Measurements from ENCODE around the gene SLAIN1.

The SLAIN1 gene

GRCh38 chr13:77749344-77749880 is 51.9 kb downstream of the SLAIN1 start:
- Histone ChIP-seq H3K27ac (ENCODE audit: insufficient read depth, low read length, poor library complexity, severe bottlenecking) (no peak overlapping the region), H3K27me3 (replicated peaks; ENCODE audit: control insufficient read depth, insufficient read depth, low read length, poor library complexity, severe bottlenecking) (no peaks in the 10 kb centered on the region), H3K4me3 (ENCODE audit: insufficient read depth, low read depth, low read length, poor library complexity, severe bottlenecking) (no peak overlapping the region), H3K4me1 (ENCODE audit: control insufficient read depth, insufficient read depth, low read length, poor library complexity, severe bottlenecking) (no peaks in the 10 kb centered on the region), H3K9me3 (ENCODE audit: control insufficient read depth, low read length) (no peaks in the 10 kb centered on the region), H3K36me3 (ENCODE audit: control insufficient read depth, insufficient read depth, low read length) (peaks cover 12% of the 10 kb centered on the region)
- no peak for DNase-seq

- peak in 1 of 3 donors; percentile 11 for DNase-seq
- Histone ChIP-seq H3K9me3 (ENCODE audit: control insufficient read depth, low read length) (no peaks in the 10 kb centered on the region), H3K27me3 (replicated peaks; ENCODE audit: control insufficient read depth, insufficient read depth, low read length, poor library complexity, severe bottlenecking) (no peaks in the 10 kb centered on the region), H3K4me1 (ENCODE audit: control insufficient read depth, insufficient read depth, low read length, poor library complexity, severe bottlenecking) (no peaks in the 10 kb centered on the region), H3K27ac (ENCODE audit: insufficient read depth, low read length, poor library complexity, severe bottlenecking) (no peak overlapping the region), H3K4me3 (ENCODE audit: insufficient read depth, low read depth, low read length, poor library complexity, severe bottlenecking) (no peak overlapping the region), H3K36me3 (ENCODE audit: control insufficient read depth, insufficient read depth, low read length) (peaks cover 7% of the 10 kb centered on the region)
These were observed 54.3 kb downstream of the SLAIN1 start for GRCh38 chr13:77751513-77752456.

GRCh38 chr13:77752512-77753069 is 55.1 kb downstream of the SLAIN1 start:
- Histone ChIP-seq H3K27me3 (replicated peaks; ENCODE audit: control insufficient read depth, insufficient read depth, low read length, poor library complexity, severe bottlenecking) (no peaks in the 10 kb centered on the region), H3K27ac (ENCODE audit: insufficient read depth, low read length, poor library complexity, severe bottlenecking) (no peak overlapping the region), H3K4me1 (ENCODE audit: control insufficient read depth, insufficient read depth, low read length, poor library complexity, severe bottlenecking) (no peaks in the 10 kb centered on the region), H3K36me3 (ENCODE audit: control insufficient read depth, insufficient read depth, low read length) (peaks cover 7% of the 10 kb centered on the region), H3K4me3 (ENCODE audit: insufficient read depth, low read depth, low read length, poor library complexity, severe bottlenecking) (no peak overlapping the region), H3K9me3 (ENCODE audit: control insufficient read depth, low read length) (no peaks in the 10 kb centered on the region)
- DNase-seq: no peak

- no peaks in the 10 kb centered on the region for H3K4me1 ChIP-seq (ENCODE audit: control insufficient read depth, insufficient read depth, low read length, poor library complexity, severe bottlenecking)
- DNase-seq: no peak
- H3K36me3 ChIP-seq (ENCODE audit: control insufficient read depth, insufficient read depth, low read length): peaks cover 24% of the 10 kb centered on the region
- H3K27ac ChIP-seq (ENCODE audit: insufficient read depth, low read length, poor library complexity, severe bottlenecking): no peak overlapping the region
- H3K4me3 ChIP-seq (ENCODE audit: insufficient read depth, low read depth, low read length, poor library complexity, severe bottlenecking): no peak overlapping the region
- H3K9me3 ChIP-seq (ENCODE audit: control insufficient read depth, low read length): no peaks in the 10 kb centered on the region
- no peaks in the 10 kb centered on the region for H3K27me3 ChIP-seq (replicated peaks; ENCODE audit: control insufficient read depth, insufficient read depth, low read length, poor library complexity, severe bottlenecking)
These were observed 63.4 kb downstream of the SLAIN1 start for GRCh38 chr13:77760893-77761292.

GRCh38 chr13:77767413-77767812 is 69.9 kb downstream of the SLAIN1 start:
- H3K36me3 ChIP-seq (ENCODE audit: control insufficient read depth, insufficient read depth, low read length): peaks cover 10% of the 10 kb centered on the region
- H3K27me3 ChIP-seq (replicated peaks; ENCODE audit: control insufficient read depth, insufficient read depth, low read length, poor library complexity, severe bottlenecking): no peaks in the 10 kb centered on the region
- H3K4me1 ChIP-seq (ENCODE audit: control insufficient read depth, insufficient read depth, low read length, poor library complexity, severe bottlenecking): no peaks in the 10 kb centered on the region
- H3K27ac ChIP-seq (ENCODE audit: insufficient read depth, low read length, poor library complexity, severe bottlenecking): no peak overlapping the region
- H3K9me3 ChIP-seq (ENCODE audit: control insufficient read depth, low read length): no peaks in the 10 kb centered on the region
- DNase-seq: no peak
- H3K4me3 ChIP-seq (ENCODE audit: insufficient read depth, low read depth, low read length, poor library complexity, severe bottlenecking): no peak overlapping the region

GRCh38 chr13:77774181-77774580 is 76.7 kb downstream of the SLAIN1 start:
- Histone ChIP-seq H3K27ac (ENCODE audit: insufficient read depth, low read length, poor library complexity, severe bottlenecking) (no peak overlapping the region), H3K4me1 (ENCODE audit: control insufficient read depth, insufficient read depth, low read length, poor library complexity, severe bottlenecking) (no peaks in the 10 kb centered on the region), H3K27me3 (replicated peaks; ENCODE audit: control insufficient read depth, insufficient read depth, low read length, poor library complexity, severe bottlenecking) (no peaks in the 10 kb centered on the region), H3K9me3 (ENCODE audit: control insufficient read depth, low read length) (no peaks in the 10 kb centered on the region), H3K36me3 (ENCODE audit: control insufficient read depth, insufficient read depth, low read length) (no peaks in the 10 kb centered on the region), H3K4me3 (ENCODE audit: insufficient read depth, low read depth, low read length, poor library complexity, severe bottlenecking) (no peak overlapping the region)
- no peak for DNase-seq

GRCh38 chr13:77776704-77777103 is 79.2 kb downstream of the SLAIN1 start:
- DNase-seq: no peak
- Histone ChIP-seq H3K36me3 (ENCODE audit: control insufficient read depth, insufficient read depth, low read length) (no peaks in the 10 kb centered on the region), H3K4me1 (ENCODE audit: control insufficient read depth, insufficient read depth, low read length, poor library complexity, severe bottlenecking) (no peaks in the 10 kb centered on the region), H3K9me3 (ENCODE audit: control insufficient read depth, low read length) (no peaks in the 10 kb centered on the region), H3K27ac (ENCODE audit: insufficient read depth, low read length, poor library complexity, severe bottlenecking) (no peak overlapping the region), H3K27me3 (replicated peaks; ENCODE audit: control insufficient read depth, insufficient read depth, low read length, poor library complexity, severe bottlenecking) (no peaks in the 10 kb centered on the region), H3K4me3 (ENCODE audit: insufficient read depth, low read depth, low read length, poor library complexity, severe bottlenecking) (no peak overlapping the region)

- no peak overlapping the region for H3K27ac ChIP-seq (ENCODE audit: insufficient read depth, low read length, poor library complexity, severe bottlenecking)
- H3K4me3 ChIP-seq (ENCODE audit: insufficient read depth, low read depth, low read length, poor library complexity, severe bottlenecking): no peak overlapping the region
- H3K9me3 ChIP-seq (ENCODE audit: control insufficient read depth, low read length): no peaks in the 10 kb centered on the region
- H3K27me3 ChIP-seq (replicated peaks; ENCODE audit: control insufficient read depth, insufficient read depth, low read length, poor library complexity, severe bottlenecking): no peaks in the 10 kb centered on the region
- no peaks in the 10 kb centered on the region for H3K4me1 ChIP-seq (ENCODE audit: control insufficient read depth, insufficient read depth, low read length, poor library complexity, severe bottlenecking)
- no peaks in the 10 kb centered on the region for H3K36me3 ChIP-seq (ENCODE audit: control insufficient read depth, insufficient read depth, low read length)
- no peak for DNase-seq
These were observed 82.2 kb downstream of the SLAIN1 start for GRCh38 chr13:77779552-77780272.

- Histone ChIP-seq H3K4me1 (ENCODE audit: control insufficient read depth, insufficient read depth, low read length, poor library complexity, severe bottlenecking) (no peaks in the 10 kb centered on the region), H3K27ac (ENCODE audit: insufficient read depth, low read length, poor library complexity, severe bottlenecking) (no peak overlapping the region), H3K36me3 (ENCODE audit: control insufficient read depth, insufficient read depth, low read length) (no peaks in the 10 kb centered on the region), H3K9me3 (ENCODE audit: control insufficient read depth, low read length) (no peaks in the 10 kb centered on the region), H3K4me3 (ENCODE audit: insufficient read depth, low read depth, low read length, poor library complexity, severe bottlenecking) (no peak overlapping the region), H3K27me3 (replicated peaks; ENCODE audit: control insufficient read depth, insufficient read depth, low read length, poor library complexity, severe bottlenecking) (no peaks in the 10 kb centered on the region)
- no peak for DNase-seq
These were observed 84.3 kb downstream of the SLAIN1 start for GRCh38 chr13:77781808-77782207.

All from effector memory CD4-positive, alpha-beta T cell (primary cell).